IMR-90 (cell line): ENCODE measurements around the gene RAB11FIP4. TPM values are rescaled to one million over a fixed set of nuclear protein-coding genes. Genes with fewer than 3 reads are reported as not detected.

ENCODE experiments used
- ATAC-seq: fragments of 200-7000 bp; cut with Tn5 transposase; 2 replicates; pipeline ENCODE4 v1.9.1; 2020; ENCODE audit warnings: low read depth, mild to moderate bottlenecking, moderate library complexity
- BruUV-seq: library from RNA; stranded (reverse); fragments of 400-500 nt; replicated peaks from 2 replicates; lab custom pipeline; 2021; lab: Mats Ljungman, UMichigan
- CTCF ChIA-PET: fragments of 300-600 bp; formaldehyde crosslinking; extraction: SDS; loops from one replicate; lab custom pipeline; 2021; ENCODE audit warnings: antibody characterized with exemption; lab: Yijun Ruan, JAX
- POLR2A ChIA-PET: fragments of 300-600 bp; sonication (Branson Sonifier 250); formaldehyde crosslinking; loops from one replicate; lab custom pipeline; 2022; ENCODE audit warnings: antibody characterized with exemption; ENCODE audit not compliant: unreplicated experiment; lab: Charles Lee
- DNase-seq: peaks from one replicate; pipeline ENCODE4 v3.0.0; 2013
- H2AFZ ChIP-seq: replicated peaks from 2 replicates; pipeline ENCODE3; 2013; ENCODE audit warnings: low read length, mild to moderate bottlenecking; ENCODE audit not compliant: poor library complexity
- H2AK5ac ChIP-seq: 2 replicates; pipeline ENCODE4 v1.6.1; 2013; ENCODE audit warnings: low read depth, low read length, inconsistent platforms
- H2AK9ac ChIP-seq: replicated peaks from 2 replicates; pipeline ENCODE3; 2013; ENCODE audit warnings: mild to moderate bottlenecking, low read depth, low read length, moderate library complexity; ENCODE audit not compliant: poor library complexity
- H2BK120ac ChIP-seq: 2 replicates; pipeline ENCODE4 v1.6.1; 2013; ENCODE audit warnings: low read depth, low read length, inconsistent platforms
- H2BK15ac ChIP-seq: 3 replicates; pipeline ENCODE4 v1.6.1; 2013; ENCODE audit warnings: low read depth, low read length, inconsistent platforms
- H2BK20ac ChIP-seq: 2 replicates; pipeline ENCODE4 v1.6.1; 2013; ENCODE audit warnings: low read depth, mild to moderate bottlenecking, inconsistent platforms, low read length, moderate library complexity
- H2BK5ac ChIP-seq: 2 replicates; pipeline ENCODE4 v1.6.1; 2013; ENCODE audit warnings: mild to moderate bottlenecking, low read depth, low read length, inconsistent platforms; ENCODE audit not compliant: poor library complexity, severe bottlenecking
- H3K14ac ChIP-seq: replicated peaks from 2 replicates; pipeline ENCODE4 v1.6.1; 2013; ENCODE audit warnings: low read depth, low read length, inconsistent platforms
- H3K18ac ChIP-seq: 2 replicates; pipeline ENCODE4 v1.6.1; 2013; ENCODE audit warnings: low read depth, low read length, control low read depth
- H3K23ac ChIP-seq: 2 replicates; pipeline ENCODE4 v1.6.1; 2013; ENCODE audit warnings: low read depth, low read length, inconsistent platforms
- H3K27ac ChIP-seq: 2 replicates; pipeline ENCODE4 v1.5.1; 2013; ENCODE audit warnings: mild to moderate bottlenecking, control low read depth, low read length; ENCODE audit not compliant: insufficient read depth
- H3K27me3 ChIP-seq: 2 replicates; pipeline ENCODE4 v1.6.1; 2013; ENCODE audit warnings: low read length; ENCODE audit not compliant: control insufficient read depth, insufficient read depth
- H3K36me3 ChIP-seq: 2 replicates; pipeline ENCODE4 v1.6.1; 2013; ENCODE audit warnings: low read length, mixed read lengths; ENCODE audit not compliant: control insufficient read depth, insufficient read depth
- H3K4ac ChIP-seq: 2 replicates; pipeline ENCODE4 v1.6.1; 2013; ENCODE audit warnings: low read depth, low read length, inconsistent platforms
- H3K4me1 ChIP-seq: 2 replicates; pipeline ENCODE4 v1.6.1; 2013; ENCODE audit warnings: low read length, mixed read lengths; ENCODE audit not compliant: control insufficient read depth, insufficient read depth
- H3K4me2 ChIP-seq: 2 replicates; pipeline ENCODE4 v1.6.1; 2013; ENCODE audit warnings: low read depth, mild to moderate bottlenecking, control low read depth, low read length, moderate library complexity
- H3K4me3 ChIP-seq: 2 replicates; pipeline ENCODE4 v1.5.1; 2013; ENCODE audit warnings: low read depth, mild to moderate bottlenecking, control low read depth, low read length, moderate library complexity; ENCODE audit not compliant: insufficient read depth
- H3K56ac ChIP-seq: 2 replicates; pipeline ENCODE4 v1.6.1; 2013; ENCODE audit warnings: low read length, inconsistent platforms; ENCODE audit not compliant: insufficient read depth; ENCODE audit errors: extremely low read depth
- H3K79me1 ChIP-seq, 2 experiments: 2 replicates each; pipeline ENCODE4 v1.6.1; 2013; ENCODE audit warnings: low read length in 2 of 2, inconsistent platforms in 1 of 2, low read depth in 1 of 2
- H3K9ac ChIP-seq: 2 replicates; pipeline ENCODE4 v1.6.1; 2013; ENCODE audit warnings: low read depth, low read length, control low read depth
- H3K9me1 ChIP-seq: 2 replicates; pipeline ENCODE4 v1.6.1; 2013; ENCODE audit warnings: low read length, inconsistent platforms; ENCODE audit not compliant: insufficient read depth
- H3K9me3 ChIP-seq: 2 replicates; pipeline ENCODE4 v1.6.1; 2013; ENCODE audit warnings: low read length; ENCODE audit not compliant: control insufficient read depth, insufficient read depth
- H4K20me1 ChIP-seq: 2 replicates; pipeline ENCODE4 v1.6.1; 2013; ENCODE audit warnings: low read length, inconsistent platforms; ENCODE audit not compliant: insufficient read depth
- H4K5ac ChIP-seq: 2 replicates; pipeline ENCODE4 v1.6.1; 2013; ENCODE audit warnings: mild to moderate bottlenecking, low read depth, low read length, control low read depth
- H4K8ac ChIP-seq, 2 experiments: 2 replicates each; pipeline ENCODE4 v1.6.1; 2013; ENCODE audit warnings: low read depth in 2 of 2, low read length in 2 of 2, control low read depth in 1 of 2, inconsistent platforms in 1 of 2
- H4K91ac ChIP-seq: 2 replicates; pipeline ENCODE4 v1.6.1; 2013; ENCODE audit warnings: low read depth, low read length, inconsistent platforms; ENCODE audit not compliant: insufficient read depth
- BHLHE40 ChIP-seq: fragments of 150-350 bp; IDR thresholded peaks from 2 replicates; pipeline ENCODE4 v1.6.1; 2016; ENCODE audit warnings: mild to moderate bottlenecking, low read depth, low read length
- CEBPB ChIP-seq: IDR thresholded peaks from 2 replicates; pipeline ENCODE4 v1.6.1; 2012; ENCODE audit warnings: low read depth, low read length, improper control_type of control experiment
- CHD1 ChIP-seq: IDR thresholded peaks from 2 replicates; pipeline ENCODE4 v1.6.1; 2012; ENCODE audit warnings: low read depth, low read length, improper control_type of control experiment
- CTCF ChIP-seq: conservative IDR thresholded peaks from 2 replicates; pipeline ENCODE4 v1.5.1; 2012; ENCODE audit warnings: mild to moderate bottlenecking, low read depth, low read length, improper control_type of control experiment
- ELK1 ChIP-seq: fragments of 150-350 bp; IDR thresholded peaks from 2 replicates; pipeline ENCODE4 v1.6.1; 2016; ENCODE audit warnings: low read depth, mild to moderate bottlenecking, low read length, moderate library complexity, borderline replicate concordance
- FOS ChIP-seq: fragments of 150-350 bp; IDR thresholded peaks from 2 replicates; pipeline ENCODE4 v1.6.1; 2016; ENCODE audit warnings: low read depth, low read length
- MAFK ChIP-seq: IDR thresholded peaks from 2 replicates; pipeline ENCODE4 v1.6.1; 2012; ENCODE audit warnings: low read depth, low read length, improper control_type of control experiment
- MXI1 ChIP-seq: IDR thresholded peaks from 2 replicates; pipeline ENCODE4 v1.6.1; 2012; ENCODE audit warnings: low read depth, mild to moderate bottlenecking, low read length, moderate library complexity, borderline replicate concordance
- NFE2L2 ChIP-seq: fragments of 150-350 bp; IDR thresholded peaks from 2 replicates; pipeline ENCODE4 v1.6.1; 2016; ENCODE audit warnings: low read depth, mild to moderate bottlenecking, low read length
- POLR2A ChIP-seq: IDR thresholded peaks from 2 replicates; pipeline ENCODE4 v1.6.1; 2012; ENCODE audit warnings: mild to moderate bottlenecking, low read depth, low read length
- RAD21 ChIP-seq: IDR thresholded peaks from 2 replicates; pipeline ENCODE4 v1.6.1; 2012; ENCODE audit warnings: low read length, improper control_type of control experiment
- RCOR1 ChIP-seq: IDR thresholded peaks from 2 replicates; pipeline ENCODE4 v1.6.1; 2012; ENCODE audit warnings: mild to moderate bottlenecking, low read length, improper control_type of control experiment; ENCODE audit not compliant: insufficient replicate concordance
- RFX5 ChIP-seq: IDR thresholded peaks from 2 replicates; pipeline ENCODE4 v1.8.0; 2012; ENCODE audit warnings: low read depth, mild to moderate bottlenecking, low read length, moderate library complexity
- USF2 ChIP-seq: fragments of 150-350 bp; IDR thresholded peaks from 2 replicates; pipeline ENCODE4 v1.6.1; 2017; ENCODE audit warnings: mild to moderate bottlenecking, antibody characterized with exemption, low read length, low read depth
- WGBS, 2 experiments: methylation state at CpG; one replicate each; pipeline versions ENCODE4 v1.1.5 to v1.1.7; 2013; ENCODE audit warnings: missing lambda C conversion rate in 2 of 2; ENCODE audit not compliant: insufficient read length in 1 of 2; ENCODE audit errors: extremely low coverage in 2 of 2; 5-methylcytosine and 5-hydroxymethylcytosine counted together
- dilution Hi-C: fragments of 300-500 bp; cut with HindIII; formaldehyde crosslinking; loops from one replicate; pipeline ENCODE4 v1.14.3; 2018; ENCODE audit warnings: low sequenced_read_pairs; ENCODE audit not compliant: unreplicated experiment
- in situ Hi-C: fragments of 300-500 bp; cut with MboI; formaldehyde crosslinking; loops from 3 replicates; pipeline ENCODE4 v1.14.3; 2019; ENCODE audit warnings: low sequenced_read_pairs, inconsistent platforms, mixed read lengths
- intact Hi-C: fragments of 100-400 bp; cut with micrococcal nuclease; formaldehyde crosslinking; loops from 2 replicates; pipeline ENCODE4 v1.10.0; 2022
- polyA plus RNA-seq, 3 experiments: library from polyadenylated mRNA; depleted of rRNA; stranded (reverse); fragments of >200 nt; gene quantifications; 2 replicates each; pipeline ENCODE4 v1.2.3, GENCODE V29; 2012; ENCODE audit warnings: low replicate concordance in 1 of 3
- total RNA-seq: library from RNA; depleted of rRNA; stranded (reverse); fragments of >200 nt; gene quantifications from 2 replicates; pipeline ENCODE4 v1.2.3, GENCODE V29; 2012

The RAB11FIP4 gene
- total and polyA plus RNA-seq, 2 of the 4 experiments (the other 2 are of a cell fraction): 0.68 to 1.1 TPM

GRCh38 chr17:31580706-31581490, 189.4 kb downstream of the RAB11FIP4 start:
- peak overlapping the region; percentile 78 for H3K4ac ChIP-seq
- peak overlapping the region; percentile 75 for H3K27ac ChIP-seq
- H2BK5ac ChIP-seq: peak overlapping the region; percentile 84
- dilution Hi-C loops (no loop called here), intact Hi-C loops (no loop called here), in situ Hi-C loops (no loop called here)
- DNase-seq (peak; percentile 85), ATAC-seq (peak; percentile 76)
- peaks cover 21 to 72% of the 10 kb centered on the region in 2 experiments for H3K79me1 ChIP-seq
- peaks cover 31% of the 10 kb centered on the region for H3K4me1 ChIP-seq
- 33% methylated on average over 6 of the region's 16 CpGs; no CpG with 5 or more reads in 1 of the 2 experiments for WGBS, 2 experiments
- POLR2A ChIA-PET: no interaction called here
- H3K27me3 ChIP-seq: no peaks in the 10 kb centered on the region
- peak overlapping the region; percentile 84 for H2AK9ac ChIP-seq
- peak overlapping the region; percentile 93 for H2BK120ac ChIP-seq
- peak overlapping the region; percentile 27 for H2BK20ac ChIP-seq
- H3K9me3 ChIP-seq: no peaks in the 10 kb centered on the region
- H3K9ac ChIP-seq: peak overlapping the region; percentile 24; the same call in 1 of the 2 replicates
- peak overlapping the region; percentile 72 for H3K14ac ChIP-seq
- peaks cover 26% of the 10 kb centered on the region for H3K9me1 ChIP-seq
- H4K20me1 ChIP-seq: peaks cover 7% of the 10 kb centered on the region; the same call in 1 of the 2 replicates
- H2BK15ac ChIP-seq: peak overlapping the region; percentile 30; the same call in 2 of the 3 replicates
- H4K91ac ChIP-seq: peak overlapping the region; percentile 67
- no TSS peak for BruUV-seq
- peak overlapping the region; percentile 9; the same call in 1 of the 2 replicates for H3K56ac ChIP-seq
- peak overlapping the region; percentile 66 for H3K23ac ChIP-seq
- CTCF ChIA-PET: interaction anchor here (0.6 kb wide), 1 partner anchor 228 kb away, joined by 4 read pairs; no protein-coding TSS in a partner anchor
- H4K8ac ChIP-seq: peak overlapping the region; percentile 16 to 86
- H2AFZ ChIP-seq: peak overlapping the region; percentile 28
- peaks cover 6% of the 10 kb centered on the region; the same call in 1 of the 2 replicates for H3K36me3 ChIP-seq
- peak overlapping the region; percentile 79 for H4K5ac ChIP-seq
- no peak overlapping the region; the same call in 1 of the 2 replicates for H3K4me2 ChIP-seq
- H3K4me3 ChIP-seq: no peak overlapping the region
- H2AK5ac ChIP-seq: peak overlapping the region; percentile 97
- peak overlapping the region; percentile 78 for H3K18ac ChIP-seq
- no peak for TF ChIP-seq NFE2L2
- 0 out of 2 replicates have a peak, but pooled peaks have one; percentile 13 for TF ChIP-seq MAFK
- peak; percentile 94 for TF ChIP-seq RFX5
- TF ChIP-seq FOS: peak; percentile 95
- no peak for TF ChIP-seq POLR2A
- no peak for TF ChIP-seq CHD1
- TF ChIP-seq MXI1: no peak
- TF ChIP-seq RCOR1: peak; percentile 64
- TF ChIP-seq BHLHE40: peak; percentile 60; the same call in 1 of the 2 replicates
- peak; percentile 45; the same call in 1 of the 2 replicates for TF ChIP-seq USF2
- TF ChIP-seq ELK1: no peak
- TF ChIP-seq CTCF: no peak
- peak; percentile 92 for TF ChIP-seq CEBPB
- TF ChIP-seq RAD21: no peak
